BLaER1 (cell line): ENCODE data around the gene ZBTB21.

Source experiments
- H3K27ac ChIP-seq: shearing (Covaris generic); formaldehyde crosslinking; 2 replicates; pipeline ENCODE4 v1.8.1; 2022
- H3K27me3 ChIP-seq: shearing (Covaris generic); formaldehyde crosslinking; 2 replicates; pipeline ENCODE4 v1.8.1; 2022
- H3K36me3 ChIP-seq: shearing (Covaris generic); formaldehyde crosslinking; 2 replicates; pipeline ENCODE4 v1.8.1; 2022
- H3K4me1 ChIP-seq: shearing (Covaris generic); formaldehyde crosslinking; 2 replicates; pipeline ENCODE4 v1.8.1; 2022
- H3K4me2 ChIP-seq: shearing (Covaris generic); formaldehyde crosslinking; 2 replicates; pipeline ENCODE4 v1.8.1; 2022
- H3K4me3 ChIP-seq: shearing (Covaris generic); formaldehyde crosslinking; 2 replicates; pipeline ENCODE4 v1.8.1; 2022
- H3K9ac ChIP-seq: shearing (Covaris generic); formaldehyde crosslinking; 2 replicates; pipeline ENCODE4 v1.8.1; 2022
- H3K9me3 ChIP-seq: shearing (Covaris generic); formaldehyde crosslinking; 2 replicates; pipeline ENCODE4 v1.8.1; 2022
- H4K20me1 ChIP-seq: shearing (Covaris generic); formaldehyde crosslinking; 2 replicates; pipeline ENCODE4 v1.8.1; 2022
- Cebpa-rat ChIP-seq: shearing (Covaris generic); IDR thresholded peaks from 2 replicates; pipeline ENCODE4 v1.8.1; 2022

The ZBTB21 gene

DNA sequence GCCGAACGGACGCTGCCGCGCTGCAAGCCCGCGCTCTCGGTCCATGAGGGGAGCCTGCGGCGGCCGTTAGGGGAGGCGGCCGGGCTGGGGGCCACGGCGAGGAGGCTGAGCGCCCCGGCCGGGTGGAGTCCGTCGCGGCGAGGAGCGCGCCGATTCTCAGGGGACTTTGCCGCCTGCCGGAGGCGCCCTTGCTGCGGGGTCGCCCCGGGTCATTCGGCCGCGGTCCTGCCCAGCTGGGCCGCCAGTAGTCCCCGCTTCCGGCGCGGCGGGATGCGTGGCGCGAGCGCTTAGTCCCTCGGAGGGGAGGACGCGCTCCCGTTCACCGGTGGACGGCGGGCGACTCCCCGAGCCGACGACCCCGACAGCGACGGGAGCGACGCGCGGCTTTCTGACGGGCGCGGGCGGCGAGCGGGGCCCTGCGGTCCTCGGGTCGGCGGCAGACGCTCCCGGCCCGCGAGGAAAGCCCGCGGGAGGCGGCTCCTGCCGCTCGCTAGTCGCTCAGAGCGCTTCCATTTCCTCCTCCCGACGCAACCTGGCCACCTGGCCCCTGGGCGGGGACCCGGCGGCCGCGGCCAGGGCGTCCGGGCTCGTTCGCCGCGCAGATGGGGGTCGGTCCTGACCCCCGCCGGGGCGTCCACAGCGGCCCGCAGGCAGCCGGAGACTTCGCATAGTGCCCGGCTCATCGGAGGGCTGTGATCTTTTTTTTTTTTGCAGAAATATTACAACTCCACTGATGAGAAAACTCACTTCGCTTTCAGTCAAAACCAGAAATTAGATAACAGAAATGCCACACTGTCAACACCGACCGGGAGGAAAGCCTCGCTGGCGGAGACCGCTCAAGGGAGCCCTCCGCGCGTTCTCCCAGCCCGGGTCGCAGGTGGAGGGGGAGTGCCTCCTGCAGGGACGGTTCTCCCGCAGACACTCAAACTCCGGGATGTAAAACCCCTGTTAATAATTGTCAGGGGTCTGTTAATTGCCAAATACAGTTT, 641 bp upstream of the ZBTB21 start:
- Histone ChIP-seq H3K9me3 (0 out of 2 replicates have a peak, but pooled peaks cover 6% of the 10 kb centered on the region), H3K4me3 (peak overlapping the region; percentile 88), H3K4me1 (peaks cover 26% of the 10 kb centered on the region), H3K27ac (peak overlapping the region; percentile 93), H3K9ac (peak overlapping the region; percentile 90), H4K20me1 (peaks cover 9% of the 10 kb centered on the region; the same call in 1 of the 2 replicates), H3K36me3 (no peaks in the 10 kb centered on the region), H3K27me3 (peaks cover 37% of the 10 kb centered on the region), H3K4me2 (peak overlapping the region; percentile 97)
- no peak for TF ChIP-seq Cebpa-rat

DNA sequence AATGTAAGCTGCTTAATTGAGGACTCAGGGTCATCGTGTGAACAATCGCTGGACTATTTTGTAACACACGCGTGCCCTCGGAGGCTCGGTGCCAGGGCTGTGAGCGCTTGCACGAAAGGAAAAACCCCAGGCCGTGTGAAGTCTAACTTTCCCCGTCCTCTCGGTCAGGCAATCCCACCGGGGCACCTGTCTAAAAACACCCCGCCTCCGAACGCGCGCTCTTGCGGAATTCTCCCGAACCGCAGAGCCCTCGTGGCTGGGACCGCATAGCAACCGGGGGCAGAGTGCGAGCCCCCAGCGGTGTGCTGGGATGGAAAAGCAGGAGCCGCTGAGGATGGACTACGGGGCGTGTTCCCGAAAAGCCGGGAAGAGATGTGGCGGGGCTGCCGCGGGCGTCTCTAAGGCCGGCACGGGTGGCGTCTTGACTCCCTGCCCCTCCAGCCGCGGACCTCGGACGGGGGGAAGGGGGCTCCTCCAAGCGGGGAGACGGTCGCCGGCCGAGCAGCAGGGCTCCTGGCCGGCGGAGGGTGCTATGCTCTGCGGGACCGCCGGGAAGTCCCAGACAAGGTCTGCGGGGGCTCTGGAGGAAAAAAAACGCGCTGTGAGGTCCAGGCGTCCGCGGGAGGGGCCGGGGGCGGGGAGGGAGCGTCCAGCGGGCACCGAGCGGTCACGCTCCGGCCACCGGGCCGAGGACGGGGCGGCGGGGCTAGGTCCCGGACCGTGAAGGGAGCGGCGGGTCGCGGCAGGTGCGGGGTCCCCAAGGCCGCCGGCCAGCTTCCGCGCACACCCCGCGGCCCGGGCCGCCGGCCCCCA, 936 bp downstream of the ZBTB21 start:
- Histone ChIP-seq H4K20me1 (peaks cover 9% of the 10 kb centered on the region; the same call in 1 of the 2 replicates), H3K9ac (peak overlapping the region; percentile 90), H3K27ac (peak overlapping the region; percentile 93), H3K4me1 (peaks cover 26% of the 10 kb centered on the region), H3K4me2 (peak overlapping the region; percentile 84), H3K36me3 (no peaks in the 10 kb centered on the region), H3K4me3 (peak overlapping the region; percentile 88), H3K9me3 (no peaks in the 10 kb centered on the region), H3K27me3 (peaks cover 37% of the 10 kb centered on the region)
- no peak for TF ChIP-seq Cebpa-rat

DNA sequence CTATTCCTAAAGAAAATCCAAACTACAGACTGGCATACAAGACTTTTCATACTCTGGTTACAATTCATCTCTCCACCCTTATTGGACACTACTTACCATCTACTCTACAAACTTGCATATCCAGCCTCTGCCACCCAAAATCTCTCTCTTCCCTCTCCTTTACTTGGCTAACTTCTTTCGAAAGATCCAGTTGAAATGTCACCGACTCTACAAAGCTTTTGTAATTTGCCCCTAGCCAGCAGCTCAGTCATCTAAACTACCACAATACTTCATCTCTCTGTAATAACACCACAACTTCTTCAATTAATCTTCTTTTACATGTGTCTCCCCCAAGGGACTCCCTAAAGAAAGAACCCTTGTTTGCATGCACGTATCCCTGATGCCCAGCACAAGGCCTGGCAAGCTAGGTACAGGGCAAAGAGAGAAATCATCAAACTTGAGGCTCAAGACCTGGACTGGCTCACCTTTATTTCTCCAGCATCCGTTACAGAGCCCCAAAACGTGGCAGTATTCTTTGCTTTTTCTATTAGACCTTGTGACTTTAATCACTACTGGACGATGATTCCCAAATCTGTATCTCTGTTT, 2.7 kb downstream of the ZBTB21 start:
- Histone ChIP-seq H3K4me3 (no peak overlapping the region), H3K9ac (no peak overlapping the region), H4K20me1 (peaks cover 9% of the 10 kb centered on the region; the same call in 1 of the 2 replicates), H3K27me3 (peaks cover 27% of the 10 kb centered on the region), H3K4me2 (peak overlapping the region; percentile 84; the same call in 1 of the 2 replicates), H3K4me1 (peaks cover 40% of the 10 kb centered on the region), H3K9me3 (no peaks in the 10 kb centered on the region), H3K36me3 (no peaks in the 10 kb centered on the region), H3K27ac (no peak overlapping the region)
- no peak for TF ChIP-seq Cebpa-rat

DNA sequence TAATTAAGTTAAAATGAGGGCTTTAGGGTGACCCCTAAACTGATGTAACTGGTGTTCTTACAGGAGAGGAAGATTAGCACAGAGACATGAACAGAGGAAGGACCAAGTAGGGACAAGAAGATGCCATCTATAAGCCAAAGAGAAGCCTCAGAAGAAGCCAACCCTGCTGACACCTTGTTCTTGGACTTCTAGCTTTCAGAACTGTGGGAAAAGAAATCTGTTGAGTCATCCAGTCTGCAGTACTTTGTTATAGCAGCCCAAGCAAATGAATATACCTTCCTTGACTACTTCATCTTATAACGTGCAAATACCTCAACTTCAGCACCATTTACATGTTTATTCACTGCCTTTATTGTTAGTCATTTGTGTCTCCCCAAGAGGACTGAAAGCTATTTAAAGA, 3.4 kb downstream of the ZBTB21 start:
- H3K9me3 ChIP-seq: no peaks in the 10 kb centered on the region
- peaks cover 9% of the 10 kb centered on the region; the same call in 1 of the 2 replicates for H4K20me1 ChIP-seq
- peaks cover 2% of the 10 kb centered on the region for H3K36me3 ChIP-seq
- no peak for TF ChIP-seq Cebpa-rat
- H3K9ac ChIP-seq: no peak overlapping the region
- H3K4me3 ChIP-seq: no peak overlapping the region
- H3K4me1 ChIP-seq: peaks cover 41% of the 10 kb centered on the region
- no peak overlapping the region for H3K27ac ChIP-seq
- H3K4me2 ChIP-seq: no peak overlapping the region
- H3K27me3 ChIP-seq: peaks cover 20% of the 10 kb centered on the region

DNA sequence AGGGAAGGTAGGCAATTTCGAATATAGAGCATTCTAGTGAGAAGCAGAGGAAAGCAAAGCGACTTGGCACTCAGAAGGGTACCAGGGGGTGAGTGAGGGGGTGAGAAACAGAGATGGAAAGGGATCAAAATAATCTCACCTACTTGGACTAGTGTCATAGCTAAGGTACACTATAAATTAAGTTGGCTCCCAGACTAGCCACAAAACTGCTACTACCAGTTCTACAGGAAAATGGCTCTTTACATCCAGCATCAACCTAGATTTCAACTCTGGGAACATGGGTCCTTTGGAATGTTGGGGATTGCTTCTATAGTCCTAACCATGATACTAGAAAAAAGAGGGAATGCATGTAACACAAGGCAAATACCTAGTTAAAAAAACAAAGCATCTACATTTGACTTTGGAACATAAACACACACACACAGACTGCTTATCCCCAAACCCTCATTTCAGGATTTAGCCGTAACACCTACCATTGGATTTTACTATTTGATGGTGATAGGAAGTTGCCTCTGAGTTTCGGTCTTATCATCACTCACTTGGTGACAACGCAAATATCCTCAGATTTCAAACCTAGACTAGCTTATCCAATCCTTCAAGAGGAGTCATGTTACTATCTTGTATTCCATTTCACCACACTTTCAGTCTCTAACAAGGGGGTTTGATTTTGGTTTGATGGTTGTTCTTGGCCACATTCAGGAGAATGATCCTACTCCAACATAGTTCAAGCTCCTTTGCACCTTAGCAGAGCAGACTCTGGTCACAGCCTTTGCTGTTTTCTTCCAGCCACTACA, 5.6 kb downstream of the ZBTB21 start:
- Histone ChIP-seq H3K27me3 (peaks cover 6% of the 10 kb centered on the region; the same call in 1 of the 2 replicates), H3K4me2 (no peak overlapping the region), H3K27ac (no peak overlapping the region), H4K20me1 (peaks cover 9% of the 10 kb centered on the region; the same call in 1 of the 2 replicates), H3K36me3 (peaks cover 11% of the 10 kb centered on the region), H3K9ac (no peak overlapping the region), H3K4me3 (no peak overlapping the region), H3K4me1 (peaks cover 31% of the 10 kb centered on the region), H3K9me3 (no peaks in the 10 kb centered on the region)
- TF ChIP-seq Cebpa-rat: no peak

DNA sequence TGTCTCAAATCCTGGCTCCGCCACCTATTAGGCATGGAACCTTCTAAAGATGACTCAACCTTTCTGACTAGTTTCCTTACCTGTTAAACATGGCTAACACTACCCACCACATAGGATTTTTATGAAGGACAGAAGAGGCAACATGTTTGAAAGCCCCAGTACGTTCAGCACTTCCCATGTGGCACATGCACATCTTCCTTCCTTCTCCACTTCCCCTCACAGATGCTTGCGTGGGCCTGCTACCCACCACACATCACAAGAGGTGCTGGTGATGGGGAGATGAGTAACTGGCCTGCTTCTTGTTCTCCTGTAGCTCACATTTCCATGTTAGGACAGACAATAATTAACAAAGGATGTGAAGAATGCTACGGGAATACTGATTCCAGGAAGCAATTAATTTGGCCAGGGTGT, 7.1 kb downstream of the ZBTB21 start:
- peaks cover 17% of the 10 kb centered on the region for H3K36me3 ChIP-seq
- no peaks in the 10 kb centered on the region; the same call in 1 of the 2 replicates for H3K27me3 ChIP-seq
- H3K4me3 ChIP-seq: no peak overlapping the region
- peaks cover 8% of the 10 kb centered on the region; the same call in 1 of the 2 replicates for H4K20me1 ChIP-seq
- peak overlapping the region; percentile 32 for H3K4me2 ChIP-seq
- no peak overlapping the region for H3K9ac ChIP-seq
- no peak overlapping the region for H3K27ac ChIP-seq
- TF ChIP-seq Cebpa-rat: no peak
- no peaks in the 10 kb centered on the region for H3K9me3 ChIP-seq
- H3K4me1 ChIP-seq: peaks cover 25% of the 10 kb centered on the region

DNA sequence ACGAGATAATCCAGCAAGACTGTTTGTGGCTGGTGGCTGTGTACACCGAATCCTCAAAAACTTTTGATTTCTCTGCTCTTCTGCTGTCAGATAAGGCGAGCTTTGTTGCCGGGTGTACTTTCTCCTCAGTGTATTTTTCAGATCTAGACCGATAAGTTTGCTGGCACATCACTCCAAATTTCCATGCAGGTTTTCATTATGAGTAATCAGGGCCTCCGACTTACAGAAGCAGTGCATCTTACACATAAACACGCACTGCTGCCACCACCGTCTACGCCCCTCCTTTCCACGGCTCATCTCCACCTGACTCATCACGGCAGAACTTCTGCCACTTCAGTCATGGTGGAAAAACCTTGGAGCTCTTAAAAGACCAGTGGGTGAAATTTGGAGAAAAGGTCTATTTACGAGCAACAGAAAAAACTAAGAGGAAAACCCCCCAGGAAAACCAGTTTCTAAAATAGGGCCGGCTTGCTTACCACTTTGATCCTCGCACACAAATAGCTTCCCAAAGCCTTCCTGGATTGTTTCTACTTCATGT, 7.7 kb downstream of the ZBTB21 start:
- Histone ChIP-seq H3K27ac (no peak overlapping the region), H3K36me3 (peaks cover 23% of the 10 kb centered on the region), H4K20me1 (peaks cover 2% of the 10 kb centered on the region; the same call in 1 of the 2 replicates), H3K9ac (no peak overlapping the region), H3K4me2 (peak overlapping the region; percentile 32), H3K4me1 (peaks cover 19% of the 10 kb centered on the region), H3K9me3 (no peaks in the 10 kb centered on the region), H3K27me3 (no peaks in the 10 kb centered on the region), H3K4me3 (no peak overlapping the region)
- TF ChIP-seq Cebpa-rat: no peak

DNA sequence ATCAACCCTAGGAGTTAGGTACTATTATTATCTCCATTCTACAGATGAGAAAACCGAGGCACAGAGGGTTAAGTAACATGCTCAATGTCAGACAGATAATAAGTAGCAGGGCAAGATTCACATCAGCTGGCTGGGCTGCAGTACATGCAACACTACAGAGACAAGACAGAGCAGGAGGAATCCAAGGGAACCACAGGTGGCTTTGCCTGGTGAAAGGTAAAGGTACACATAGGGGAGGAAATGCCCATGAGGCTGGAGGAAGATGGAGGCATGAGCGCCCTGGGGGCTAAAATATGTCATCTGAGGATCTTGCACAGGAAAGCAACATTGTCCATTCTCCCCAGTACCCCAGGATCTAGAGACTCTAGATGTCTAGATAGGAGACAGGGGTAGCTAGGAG, 8.4 kb downstream of the ZBTB21 start:
- H3K4me2 ChIP-seq: no peak overlapping the region
- peaks cover 7% of the 10 kb centered on the region for H3K9me3 ChIP-seq
- no peak overlapping the region for H3K4me3 ChIP-seq
- no peaks in the 10 kb centered on the region for H3K27me3 ChIP-seq
- peaks cover 16% of the 10 kb centered on the region for H3K4me1 ChIP-seq
- H3K9ac ChIP-seq: no peak overlapping the region
- no peaks in the 10 kb centered on the region; the same call in 1 of the 2 replicates for H4K20me1 ChIP-seq
- no peak for TF ChIP-seq Cebpa-rat
- no peak overlapping the region for H3K27ac ChIP-seq
- peaks cover 27% of the 10 kb centered on the region for H3K36me3 ChIP-seq
